Breast epithelium (tissue), 4 donors: Measurements from ENCODE around the gene KRT74. TPM values are rescaled to one million over a fixed set of nuclear protein-coding genes. Genes with fewer than 3 reads are reported as not detected.
A peak's percentile ranks its signal among the peaks of the same experiment; 100 is the strongest.

ENCODE experiments used
- DNase-seq, 2 donors: peaks; one replicate each; pipeline ENCODE4 v3.0.0-alpha.2; 2019; ENCODE audit warnings: low spot score in 2 of 2
- H3K27ac ChIP-seq, 2 donors: fragments of 200-600 bp; sonication (generic) in 1 of 2; one replicate each; pipeline ENCODE4 v1.5.1; 2016 to 2019; ENCODE audit warnings: mild to moderate bottlenecking in 1 of 2
- H3K27me3 ChIP-seq, 2 donors: fragments of 200-600 bp; sonication (generic) in 1 of 2; one replicate each; pipeline versions ENCODE4 v1.5.1 to v1.6.0; 2017 to 2019; ENCODE audit warnings: control low read depth in 1 of 2, mild to moderate bottlenecking in 1 of 2
- H3K36me3 ChIP-seq: fragments of 200-600 bp; one replicate; pipeline ENCODE4 v1.5.1; 2019
- H3K4me1 ChIP-seq, 2 donors: fragments of 200-600 bp; sonication (generic); one replicate each; pipeline ENCODE4 v1.5.1; 2016 to 2019; ENCODE audit warnings: control low read depth in 1 of 2
- H3K4me3 ChIP-seq, 3 donors: fragments of 200-600 bp; sonication (generic); 1 replicate in 2 of 3; 2 replicates in 1 of 3; pipeline ENCODE4 v1.5.1; 2016 to 2019; ENCODE audit warnings: mild to moderate bottlenecking in 3 of 3, moderate library complexity in 2 of 3
- H3K9me3 ChIP-seq, 2 donors: fragments of 200-600 bp; sonication (generic) in 1 of 2; one replicate each; pipeline ENCODE4 v1.5.1; 2016 to 2019; ENCODE audit warnings: control low read depth in 1 of 2
- CTCF ChIP-seq, 3 donors: fragments of 450-650 bp; IDR thresholded peaks; one replicate each; pipeline ENCODE4 v1.5.1; 2016 to 2017; ENCODE audit warnings: antibody characterized with exemption in 3 of 3, mild to moderate bottlenecking in 3 of 3, moderate library complexity in 3 of 3
- POLR2A ChIP-seq: fragments of 450-650 bp; IDR thresholded peaks from one replicate; pipeline ENCODE4 v1.6.1; 2016; ENCODE audit warnings: antibody characterized with exemption, mild to moderate bottlenecking, moderate library complexity
- POLR2AphosphoS5 ChIP-seq, 3 donors: sonication (generic); formaldehyde crosslinking; IDR thresholded peaks; one replicate each; pipeline ENCODE4 v1.6.1; 2017; ENCODE audit warnings: antibody characterized with exemption in 3 of 3
- intact Hi-C: fragments of 100-400 bp; cut with DNase I; formaldehyde crosslinking; loops from one replicate; pipeline ENCODE4 v1.15.1; 2023; ENCODE audit warnings: low total_unique reads
- total RNA-seq, 3 donors: library from RNA; depleted of rRNA; stranded (reverse); fragments of >200 nt; gene quantifications; one replicate each; pipeline ENCODE4 v1.1.0, GENCODE V29; 2016

The KRT74 gene
- total RNA-seq, 3 donors from 2014 or later, result not detected

GRCh38 chr12:52530366-52530765 lies 43.3 kb downstream of the KRT74 start:
- H3K36me3 ChIP-seq, result no peaks in the 10 kb centered on the region
- H3K9me3 ChIP-seq, result no peaks in the 10 kb centered on the region
- H3K4me3 ChIP-seq, result no peak overlapping the region
- H3K27me3 ChIP-seq, result no peaks in the 10 kb centered on the region
- no peak for DNase-seq
- H3K4me1 ChIP-seq, result peaks cover 0 to 5% of the 10 kb centered on the region in 2 donors
- H3K27ac ChIP-seq, result peak overlapping the region; percentile 26 to 77
- intact Hi-C loops, result no loop called here
- TF ChIP-seq POLR2A, result no peak
- TF ChIP-seq CTCF (IDR thresholded peaks at IDR 0.05), result no peak
- TF ChIP-seq POLR2AphosphoS5 (IDR thresholded peaks at IDR 0.05), result no peak

DNA sequence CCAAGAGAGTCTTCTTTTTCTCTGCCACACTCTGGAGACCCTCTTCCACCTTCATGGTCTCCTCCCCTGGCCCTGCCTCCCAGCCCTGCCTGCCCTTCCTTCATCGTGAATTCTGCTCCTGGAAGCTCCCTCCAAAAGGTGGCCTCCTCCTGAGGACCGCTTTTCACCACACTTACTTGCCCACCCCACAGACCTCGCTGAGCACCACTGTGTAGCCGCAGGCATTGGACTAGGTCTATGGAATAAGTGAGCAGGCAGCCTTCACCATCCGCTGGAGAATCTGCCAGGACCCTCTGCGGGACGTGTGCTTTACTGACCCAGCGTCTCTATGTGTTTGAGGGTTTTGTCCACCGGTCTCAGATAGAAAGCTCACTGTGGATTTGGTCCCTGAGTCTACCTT lies 43.8 kb downstream of the KRT74 start:
- H3K27ac ChIP-seq, result peak overlapping the region; percentile 77 to 89
- H3K36me3 ChIP-seq, result no peaks in the 10 kb centered on the region
- H3K27me3 ChIP-seq, result no peaks in the 10 kb centered on the region
- H3K9me3 ChIP-seq, result no peaks in the 10 kb centered on the region
- TF ChIP-seq CTCF (IDR thresholded peaks at IDR 0.05) (no peak), POLR2A (no peak), POLR2AphosphoS5 (IDR thresholded peaks at IDR 0.05) (no peak)
- H3K4me1 ChIP-seq, result peaks cover 0 to 5% of the 10 kb centered on the region in 2 donors
- intact Hi-C loops, result no loop called here
- H3K4me3 ChIP-seq, result no peak overlapping the region
- DNase-seq, result no peak

GRCh38 chr12:52529417-52529816 lies 44.2 kb downstream of the KRT74 start:
- no peak for TF ChIP-seq POLR2AphosphoS5 (IDR thresholded peaks at IDR 0.05)
- no peak for TF ChIP-seq CTCF (IDR thresholded peaks at IDR 0.05)
- TF ChIP-seq POLR2A, result no peak
- no peak for DNase-seq
- Histone ChIP-seq H3K4me1 (peaks cover under 1 to 5% of the 10 kb centered on the region in 2 donors), H3K4me3 (no peak overlapping the region), H3K36me3 (no peaks in the 10 kb centered on the region), H3K9me3 (no peaks in the 10 kb centered on the region), H3K27me3 (no peaks in the 10 kb centered on the region), H3K27ac (peak overlapping the region; percentile 77 to 89)
- intact Hi-C loops, result no loop called here

DNA sequence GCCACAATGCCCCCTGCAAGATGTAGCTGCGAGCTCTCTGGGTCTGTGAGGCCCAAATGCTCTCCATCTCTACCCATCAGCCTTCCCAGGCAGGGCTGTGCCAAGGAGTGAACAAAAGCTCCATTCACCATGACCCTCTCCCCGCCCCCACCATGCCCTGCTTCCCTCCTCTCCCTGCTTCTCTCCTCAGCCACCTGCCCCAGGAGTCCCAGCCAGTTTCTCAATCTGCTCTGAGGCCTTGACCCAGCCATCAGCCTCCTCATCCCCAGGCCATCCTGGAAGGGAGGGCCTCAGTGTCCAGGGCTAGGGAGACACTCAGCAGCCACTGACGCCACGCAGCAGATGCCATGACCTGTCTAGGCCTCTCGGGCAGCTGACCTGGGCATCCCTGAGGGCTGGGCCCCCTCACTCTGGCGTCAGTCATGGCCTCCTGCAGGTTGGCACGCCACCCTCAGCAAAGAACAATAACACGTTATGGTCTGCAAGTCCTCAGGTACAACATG lies 45.0 kb downstream of the KRT74 start:
- TF ChIP-seq POLR2A (no peak), CTCF (IDR thresholded peaks at IDR 0.05) (no peak), POLR2AphosphoS5 (IDR thresholded peaks at IDR 0.05) (no peak)
- Histone ChIP-seq H3K27me3 (no peaks in the 10 kb centered on the region), H3K27ac (peak overlapping the region; percentile 77 to 89), H3K9me3 (no peaks in the 10 kb centered on the region), H3K4me3 (no peak overlapping the region), H3K4me1 (peaks cover 3 to 12% of the 10 kb centered on the region in 2 donors), H3K36me3 (no peaks in the 10 kb centered on the region)
- intact Hi-C loops, result no loop called here
- DNase-seq, result peak in 1 of 2 donors; percentile 86

DNA sequence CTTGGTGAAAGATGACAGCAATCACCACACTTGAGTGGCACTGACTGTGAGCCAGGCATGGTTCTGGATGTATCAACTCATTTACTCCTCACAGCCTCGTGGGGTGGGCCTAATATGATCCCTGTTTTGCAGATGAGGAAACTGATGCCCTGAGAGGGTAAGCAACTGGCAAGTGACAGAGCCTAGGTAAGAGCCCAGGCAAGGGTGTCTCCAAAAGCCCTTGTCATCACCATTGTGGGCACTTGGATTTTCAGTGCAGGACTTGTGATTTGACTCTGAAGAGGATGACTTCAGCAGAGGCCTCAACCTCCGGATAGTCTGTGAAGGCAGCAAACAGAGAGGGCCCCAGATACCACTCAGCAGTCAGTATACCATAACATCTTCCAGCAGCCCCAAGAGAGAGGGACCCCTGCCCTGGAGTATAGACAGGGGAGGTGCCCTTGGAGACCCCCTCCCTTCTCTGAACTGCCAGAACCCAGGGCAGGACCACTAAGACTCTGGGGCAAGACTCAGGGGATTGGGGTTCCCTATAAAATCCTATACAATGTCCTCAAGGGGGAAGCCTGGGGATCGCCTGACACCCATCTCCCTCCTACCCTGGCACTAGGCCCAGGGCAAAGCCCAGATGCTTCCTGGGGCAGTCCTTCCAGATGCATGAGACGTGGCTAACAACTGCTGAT lies 46.4 kb downstream of the KRT74 start:
- H3K4me3 ChIP-seq, result no peak overlapping the region
- peak in 1 of 2 donors; percentile 16 for DNase-seq
- peak overlapping the region; percentile 77 to 83 for H3K27ac ChIP-seq
- TF ChIP-seq CTCF (IDR thresholded peaks at IDR 0.05) (no peak), POLR2AphosphoS5 (IDR thresholded peaks at IDR 0.05) (no peak), POLR2A (no peak)
- intact Hi-C loops, result no loop called here
- H3K9me3 ChIP-seq, result no peaks in the 10 kb centered on the region
- no peaks in the 10 kb centered on the region for H3K27me3 ChIP-seq
- no peaks in the 10 kb centered on the region for H3K36me3 ChIP-seq
- peaks cover 3 to 16% of the 10 kb centered on the region in 2 donors for H3K4me1 ChIP-seq
